HEK293 (cell line): Measurements from ENCODE around the gene GTF2A1.

Experiments used
- CTCF ChIA-PET: fragments of 350-600 bp; formaldehyde crosslinking; extraction: SDS; loops from one replicate; lab custom pipeline; 2021; ENCODE audit warnings: antibody characterized with exemption; lab: Yijun Ruan, JAX
- POLR2A ChIA-PET: fragments of 300-600 bp; formaldehyde crosslinking; extraction: SDS; loops from one replicate; lab custom pipeline; 2020; ENCODE audit warnings: antibody characterized with exemption, inconsistent platforms; lab: Yijun Ruan, JAX
- H3K27ac ChIP-seq: fragments of 200-500 bp; sonication (Bioruptor generic); 2 replicates; pipeline ENCODE4 v1.5.1; 2014; ENCODE audit warnings: low read depth, low read length, control low read depth, inconsistent platforms; ENCODE audit errors: extremely low read depth
- H3K36me3 ChIP-seq, 2 experiments: fragments of 200-500 bp in 1 of 2; sonication (Bioruptor generic) in 1 of 2; 1 replicate in 1 of 2; 2 replicates in 1 of 2; pipeline ENCODE4 v1.5.1; 2014 to 2017; ENCODE audit warnings: inconsistent platforms in 2 of 2, low read length in 2 of 2; ENCODE audit not compliant: control insufficient read depth in 2 of 2, insufficient read depth in 1 of 2
- H3K4me1 ChIP-seq: fragments of 200-500 bp; sonication (Bioruptor generic); 2 replicates; pipeline ENCODE4 v1.5.1; 2014; ENCODE audit warnings: mild to moderate bottlenecking, low read length, inconsistent platforms; ENCODE audit not compliant: control insufficient read depth, insufficient read depth
- H3K4me3 ChIP-seq: 2 replicates; pipeline ENCODE4 v1.5.1; 2011; ENCODE audit warnings: low read depth, mild to moderate bottlenecking, control low read depth, low read length, moderate library complexity
- H3K9me3 ChIP-seq: fragments of 200-500 bp; sonication (Bioruptor generic); 2 replicates; pipeline ENCODE4 v1.5.1; 2014; ENCODE audit warnings: low read depth, low read length, inconsistent platforms; ENCODE audit not compliant: control insufficient read depth, insufficient read depth
- HOXA7 ChIP-seq: sonication (generic); formaldehyde crosslinking; IDR thresholded peaks from 2 replicates; pipeline ENCODE4 v1.8.1; 2022; ENCODE audit warnings: missing genetic modification reagents, borderline replicate concordance
- KLF9 ChIP-seq: fragments of 450-650 bp; formaldehyde crosslinking; IDR thresholded peaks from 2 replicates; pipeline ENCODE4 v1.5.1; 2016; ENCODE audit warnings: missing biosample characterization, missing genetic modification characterization, low read depth
- PRDM6 ChIP-seq: fragments of 450-650 bp; formaldehyde crosslinking; IDR thresholded peaks from 2 replicates; pipeline ENCODE4 v1.5.1; 2017; ENCODE audit warnings: missing biosample characterization, missing genetic modification characterization
- TRIM28 ChIP-seq: IDR thresholded peaks from 2 replicates; pipeline ENCODE4 v1.6.1; 2011; ENCODE audit warnings: low read length, control low read depth, borderline replicate concordance
- ZBTB10 ChIP-seq: fragments of 450-650 bp; formaldehyde crosslinking; IDR thresholded peaks from 2 replicates; pipeline ENCODE4 v1.5.1; 2016; ENCODE audit warnings: missing biosample characterization, missing genetic modification characterization
- ZEB2 ChIP-seq: fragments of 450-650 bp; formaldehyde crosslinking; IDR thresholded peaks from 2 replicates; pipeline ENCODE4 v1.5.1; 2016; ENCODE audit warnings: missing biosample characterization, missing genetic modification characterization
- ZNF202 ChIP-seq: fragments of 450-650 bp; formaldehyde crosslinking; IDR thresholded peaks from 2 replicates; pipeline ENCODE4 v1.5.1; 2016; ENCODE audit warnings: missing biosample characterization, missing genetic modification characterization, borderline replicate concordance
- ZNF248 ChIP-seq: fragments of 450-650 bp; formaldehyde crosslinking; IDR thresholded peaks from 2 replicates; pipeline ENCODE4 v1.5.1; 2017; ENCODE audit warnings: missing biosample characterization, missing genetic modification characterization
- ZNF354C ChIP-seq: fragments of 450-650 bp; formaldehyde crosslinking; IDR thresholded peaks from 2 replicates; pipeline ENCODE4 v1.5.1; 2016; ENCODE audit warnings: missing biosample characterization, missing genetic modification characterization, low read depth, borderline replicate concordance
- ZNF391 ChIP-seq: fragments of 450-650 bp; formaldehyde crosslinking; IDR thresholded peaks from 2 replicates; pipeline ENCODE4 v1.5.1; 2016; ENCODE audit warnings: low read depth, missing biosample characterization, missing genetic modification characterization, borderline replicate concordance
- ZNF513 ChIP-seq: fragments of 450-650 bp; IDR thresholded peaks from 2 replicates; pipeline ENCODE4 v1.5.1; 2018; ENCODE audit warnings: missing biosample characterization, missing genetic modification characterization
- ZNF629 ChIP-seq: fragments of 450-650 bp; formaldehyde crosslinking; IDR thresholded peaks from 2 replicates; pipeline ENCODE4 v1.5.1; 2017; ENCODE audit warnings: missing biosample characterization, missing genetic modification characterization
- ZNF776 ChIP-seq: fragments of 450-650 bp; formaldehyde crosslinking; IDR thresholded peaks from 2 replicates; pipeline ENCODE4 v1.5.0; 2017; ENCODE audit warnings: missing biosample characterization, missing genetic modification characterization, borderline replicate concordance
- TF ChIP-seq, protein P1 (sequence below): fragments of 450-650 bp; formaldehyde crosslinking; IDR thresholded peaks from 2 replicates; pipeline ENCODE4 v1.5.1; 2016; ENCODE audit warnings: missing biosample characterization, missing genetic modification characterization
- TF ChIP-seq, protein P2 (sequence below): fragments of 450-650 bp; formaldehyde crosslinking; IDR thresholded peaks from 2 replicates; pipeline ENCODE4 v1.5.1; 2016; ENCODE audit warnings: missing biosample characterization, missing genetic modification characterization, low read depth
- TF ChIP-seq, protein P3 (sequence below): fragments of 450-650 bp; formaldehyde crosslinking; IDR thresholded peaks from 2 replicates; pipeline ENCODE4 v1.5.1; 2017; ENCODE audit warnings: missing biosample characterization, missing genetic modification characterization
- TF ChIP-seq, protein P4 (sequence below): fragments of 450-650 bp; formaldehyde crosslinking; IDR thresholded peaks from 2 replicates; pipeline ENCODE4 v1.5.1; 2016; ENCODE audit warnings: missing biosample characterization, missing genetic modification characterization
- TF ChIP-seq, protein P5 (sequence below): fragments of 450-650 bp; formaldehyde crosslinking; IDR thresholded peaks from 2 replicates; pipeline ENCODE4 v1.5.1; 2016; ENCODE audit warnings: missing biosample characterization, missing genetic modification characterization

The GTF2A1 gene

DNA sequence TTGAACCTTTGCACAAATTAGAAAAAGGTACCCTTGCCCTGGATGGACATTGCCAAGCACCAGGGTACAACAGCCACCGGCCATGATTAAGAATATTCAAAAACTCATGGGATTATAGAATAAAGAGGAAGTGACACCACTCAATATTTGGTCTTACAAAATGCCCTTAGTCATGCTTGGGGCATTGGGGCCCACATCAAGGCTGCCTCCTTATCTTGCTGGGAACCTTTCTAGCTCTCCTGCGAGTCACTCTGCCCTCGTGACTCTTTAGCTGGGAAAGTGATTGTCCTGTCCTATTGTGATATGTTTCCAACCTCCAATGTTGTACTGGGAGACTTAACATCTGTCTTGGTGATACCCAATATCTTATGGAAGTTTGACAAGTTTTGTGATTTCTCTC, 57.8 kb downstream of the GTF2A1 start:
- Histone ChIP-seq H3K4me1 (no peaks in the 10 kb centered on the region), H3K4me3 (no peak overlapping the region), H3K9me3 (no peaks in the 10 kb centered on the region), H3K27ac (no peak overlapping the region), H3K36me3 (no peaks in the 10 kb centered on the region)
- POLR2A ChIA-PET, result no interaction called here
- CTCF ChIA-PET, result interaction anchor here (0.8 to 5.4 kb wide), 10 partner anchors 8 to 290 kb away, joined by 3 to 45 read pairs (median 6); no protein-coding TSS in a partner anchor
- TF ChIP-seq ZEB2 (tag by site-specific recombination), result no peak
- no peak for TF ChIP-seq ZNF202 (tag by site-specific recombination)
- no peak for TF ChIP-seq ZNF776 (tag by site-specific recombination)
- TF ChIP-seq, protein P1, sequence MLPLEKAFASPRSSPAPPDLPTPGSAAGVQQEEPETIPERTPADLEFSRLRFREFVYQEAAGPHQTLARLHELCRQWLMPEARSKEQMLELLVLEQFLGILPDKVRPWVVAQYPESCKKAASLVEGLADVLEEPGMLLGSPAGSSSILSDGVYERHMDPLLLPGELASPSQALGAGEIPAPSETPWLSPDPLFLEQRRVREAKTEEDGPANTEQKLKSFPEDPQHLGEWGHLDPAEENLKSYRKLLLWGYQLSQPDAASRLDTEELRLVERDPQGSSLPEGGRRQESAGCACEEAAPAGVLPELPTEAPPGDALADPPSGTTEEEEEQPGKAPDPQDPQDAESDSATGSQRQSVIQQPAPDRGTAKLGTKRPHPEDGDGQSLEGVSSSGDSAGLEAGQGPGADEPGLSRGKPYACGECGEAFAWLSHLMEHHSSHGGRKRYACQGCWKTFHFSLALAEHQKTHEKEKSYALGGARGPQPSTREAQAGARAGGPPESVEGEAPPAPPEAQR (tag by site-specific recombination), result no peak
- no peak for TF ChIP-seq ZNF354C (tag by site-specific recombination)
- no peak for TF ChIP-seq ZNF391 (tag by site-specific recombination)

- Histone ChIP-seq H3K27ac (no peak overlapping the region), H3K4me1 (no peaks in the 10 kb centered on the region), H3K9me3 (no peaks in the 10 kb centered on the region), H3K36me3 (no peaks in the 10 kb centered on the region), H3K4me3 (no peak overlapping the region)
- no peak for TF ChIP-seq KLF9 (tag by site-specific recombination)
- TF ChIP-seq, protein P2, sequence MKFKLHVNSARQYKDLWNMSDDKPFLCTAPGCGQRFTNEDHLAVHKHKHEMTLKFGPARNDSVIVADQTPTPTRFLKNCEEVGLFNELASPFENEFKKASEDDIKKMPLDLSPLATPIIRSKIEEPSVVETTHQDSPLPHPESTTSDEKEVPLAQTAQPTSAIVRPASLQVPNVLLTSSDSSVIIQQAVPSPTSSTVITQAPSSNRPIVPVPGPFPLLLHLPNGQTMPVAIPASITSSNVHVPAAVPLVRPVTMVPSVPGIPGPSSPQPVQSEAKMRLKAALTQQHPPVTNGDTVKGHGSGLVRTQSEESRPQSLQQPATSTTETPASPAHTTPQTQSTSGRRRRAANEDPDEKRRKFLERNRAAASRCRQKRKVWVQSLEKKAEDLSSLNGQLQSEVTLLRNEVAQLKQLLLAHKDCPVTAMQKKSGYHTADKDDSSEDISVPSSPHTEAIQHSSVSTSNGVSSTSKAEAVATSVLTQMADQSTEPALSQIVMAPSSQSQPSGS (tag by site-specific recombination), result no peak
- no peak for TF ChIP-seq ZNF513 (tag by site-specific recombination)
- TF ChIP-seq PRDM6 (tag by site-specific recombination), result no peak
- no peak for TF ChIP-seq ZNF248 (tag by site-specific recombination)
- no peak for TF ChIP-seq ZBTB10 (tag by site-specific recombination)
- TF ChIP-seq, protein P3, sequence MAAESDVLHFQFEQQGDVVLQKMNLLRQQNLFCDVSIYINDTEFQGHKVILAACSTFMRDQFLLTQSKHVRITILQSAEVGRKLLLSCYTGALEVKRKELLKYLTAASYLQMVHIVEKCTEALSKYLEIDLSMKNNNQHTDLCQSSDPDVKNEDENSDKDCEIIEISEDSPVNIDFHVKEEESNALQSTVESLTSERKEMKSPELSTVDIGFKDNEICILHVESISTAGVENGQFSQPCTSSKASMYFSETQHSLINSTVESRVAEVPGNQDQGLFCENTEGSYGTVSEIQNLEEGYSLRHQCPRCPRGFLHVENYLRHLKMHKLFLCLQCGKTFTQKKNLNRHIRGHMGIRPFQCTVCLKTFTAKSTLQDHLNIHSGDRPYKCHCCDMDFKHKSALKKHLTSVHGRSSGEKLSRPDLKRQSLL (tag by site-specific recombination), result no peak
- TF ChIP-seq, protein P4, sequence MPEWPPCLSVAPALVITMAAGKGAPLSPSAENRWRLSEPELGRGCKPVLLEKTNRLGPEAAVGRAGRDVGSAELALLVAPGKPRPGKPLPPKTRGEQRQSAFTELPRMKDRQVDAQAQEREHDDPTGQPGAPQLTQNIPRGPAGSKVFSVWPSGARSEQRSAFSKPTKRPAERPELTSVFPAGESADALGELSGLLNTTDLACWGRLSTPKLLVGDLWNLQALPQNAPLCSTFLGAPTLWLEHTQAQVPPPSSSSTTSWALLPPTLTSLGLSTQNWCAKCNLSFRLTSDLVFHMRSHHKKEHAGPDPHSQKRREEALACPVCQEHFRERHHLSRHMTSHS (tag by site-specific recombination), result no peak
- no peak for TF ChIP-seq HOXA7
- no peak for TF ChIP-seq ZNF629
- TF ChIP-seq, protein P5, sequence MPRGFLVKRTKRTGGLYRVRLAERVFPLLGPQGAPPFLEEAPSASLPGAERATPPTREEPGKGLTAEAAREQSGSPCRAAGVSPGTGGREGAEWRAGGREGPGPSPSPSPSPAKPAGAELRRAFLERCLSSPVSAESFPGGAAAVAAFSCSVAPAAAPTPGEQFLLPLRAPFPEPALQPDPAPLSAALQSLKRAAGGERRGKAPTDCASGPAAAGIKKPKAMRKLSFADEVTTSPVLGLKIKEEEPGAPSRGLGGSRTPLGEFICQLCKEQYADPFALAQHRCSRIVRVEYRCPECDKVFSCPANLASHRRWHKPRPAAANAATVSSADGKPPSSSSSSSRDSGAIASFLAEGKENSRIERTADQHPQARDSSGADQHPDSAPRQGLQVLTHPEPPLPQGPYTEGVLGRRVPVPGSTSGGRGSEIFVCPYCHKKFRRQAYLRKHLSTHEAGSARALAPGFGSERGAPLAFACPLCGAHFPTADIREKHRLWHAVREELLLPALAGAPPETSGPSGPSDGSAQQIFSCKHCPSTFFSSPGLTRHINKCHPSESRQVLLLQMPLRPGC, result no peak
- no peak for TF ChIP-seq TRIM28
- POLR2A ChIA-PET, result interaction anchor here (0.8 kb wide), 1 partner anchor 8 kb away, joined by 5 read pairs; no protein-coding TSS in a partner anchor
- CTCF ChIA-PET, result interaction anchor here (2.8 to 5.4 kb wide), 2 partner anchors 10 to 165 kb away, joined by 7 to 45 read pairs; no protein-coding TSS in a partner anchor
Measured at GRCh38 chr14:81161749-81162148, 59.0 kb downstream of the GTF2A1 start.
